NOMO-1 treated with dmso at 0.1 percent for 144 hours (cell line): ENCODE data around the gene EPB41.
"Not testable (repeated sequence)": the region's sequence is repeated elsewhere in the genome, so short reads cannot be mapped to it uniquely, and the experiment has no call there.

Source experiments
- DNase-seq: peaks from one replicate; lab custom pipeline; 2025; ENCODE audit not compliant: unreplicated experiment; lab: John Stamatoyannopoulos, UW

The EPB41 gene

GRCh38 chr1:29043274-29043965 is 129.1 kb downstream of the EPB41 start:
- DNase-seq, result no peak

GRCh38 chr1:29044010-29044409 is 129.6 kb downstream of the EPB41 start:
- no peak for DNase-seq

DNA sequence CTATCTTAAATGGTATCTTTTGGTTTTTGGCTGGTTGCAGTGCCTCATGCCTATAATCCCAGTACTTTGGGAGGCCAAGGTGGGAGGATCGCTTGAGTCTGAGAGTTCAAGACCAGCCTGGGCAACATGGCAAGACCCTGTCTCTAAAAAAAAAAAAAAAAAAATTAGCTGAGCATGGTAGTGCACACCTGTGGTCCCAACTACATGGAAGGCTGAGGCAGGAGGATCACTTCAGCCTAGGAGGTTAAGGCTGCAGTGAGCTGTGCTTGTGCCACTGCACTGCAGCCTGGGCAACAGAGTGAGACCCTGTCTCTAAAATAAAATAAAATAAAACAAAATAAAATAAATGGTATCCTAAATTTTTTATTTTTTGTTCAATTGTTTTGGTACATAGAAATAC is 131.3 kb downstream of the EPB41 start:
- not testable (repeated sequence) for DNase-seq

GRCh38 chr1:29047142-29047541 is 132.8 kb downstream of the EPB41 start:
- DNase-seq, result no peak

DNA sequence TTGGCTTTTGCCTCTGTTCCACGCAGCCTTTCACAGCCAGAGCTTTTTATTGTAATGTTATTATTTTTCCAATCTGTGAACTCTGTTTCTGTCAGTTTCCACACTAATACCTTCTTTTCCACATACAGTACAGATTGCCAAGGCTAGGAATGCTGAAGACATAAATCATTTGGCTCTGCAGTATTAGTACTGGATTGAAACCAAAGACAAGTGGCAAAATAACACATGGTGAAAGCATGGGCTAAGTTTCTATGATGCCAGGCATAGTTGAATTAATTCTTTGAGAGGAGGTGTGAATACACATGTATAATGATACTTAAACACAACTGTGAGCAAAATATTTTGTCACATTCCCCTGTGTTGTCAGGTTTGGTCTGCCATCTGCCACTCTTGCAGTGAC is 135.8 kb downstream of the EPB41 start:
- DNase-seq, result no peak

- no peak for DNase-seq
Measured at GRCh38 chr1:29052100-29052499, 137.7 kb downstream of the EPB41 start.

DNA sequence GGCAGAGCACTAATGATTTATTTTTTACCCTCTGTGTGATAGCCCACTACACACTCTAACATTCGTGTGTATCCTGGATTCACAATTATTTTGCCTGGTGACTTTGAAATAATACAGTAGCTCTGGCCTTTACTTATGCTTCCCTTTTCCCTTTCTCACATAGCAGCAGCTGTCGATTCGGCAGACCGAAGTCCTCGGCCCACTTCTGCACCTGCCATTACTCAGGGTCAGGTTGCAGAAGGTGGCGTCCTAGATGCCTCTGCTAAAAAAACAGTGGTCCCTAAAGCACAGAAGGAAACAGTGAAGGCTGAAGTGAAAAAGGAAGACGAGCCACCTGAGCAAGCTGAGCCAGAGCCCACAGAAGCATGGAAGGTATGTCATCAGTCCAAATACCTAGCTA is 138.6 kb downstream of the EPB41 start:
- no peak for DNase-seq

DNA sequence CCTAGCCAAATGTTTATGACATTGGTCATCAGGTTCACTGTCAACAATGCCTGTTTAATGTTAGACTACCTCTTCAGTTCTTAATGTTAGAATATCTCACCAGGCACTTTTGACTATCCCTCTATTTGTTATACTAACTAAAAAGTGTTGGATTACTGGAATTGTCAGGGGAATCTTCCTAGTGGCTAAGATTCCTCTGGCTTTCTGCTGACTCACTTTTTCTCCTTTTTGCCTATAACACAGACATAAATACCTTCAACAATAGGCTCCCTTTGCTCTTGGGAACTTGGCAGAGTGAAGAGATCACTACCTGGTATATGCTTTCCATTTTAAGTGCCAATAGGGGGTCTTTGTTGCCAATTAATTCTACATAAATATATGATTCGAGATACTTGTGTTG is 140.8 kb downstream of the EPB41 start:
- no peak for DNase-seq

DNA sequence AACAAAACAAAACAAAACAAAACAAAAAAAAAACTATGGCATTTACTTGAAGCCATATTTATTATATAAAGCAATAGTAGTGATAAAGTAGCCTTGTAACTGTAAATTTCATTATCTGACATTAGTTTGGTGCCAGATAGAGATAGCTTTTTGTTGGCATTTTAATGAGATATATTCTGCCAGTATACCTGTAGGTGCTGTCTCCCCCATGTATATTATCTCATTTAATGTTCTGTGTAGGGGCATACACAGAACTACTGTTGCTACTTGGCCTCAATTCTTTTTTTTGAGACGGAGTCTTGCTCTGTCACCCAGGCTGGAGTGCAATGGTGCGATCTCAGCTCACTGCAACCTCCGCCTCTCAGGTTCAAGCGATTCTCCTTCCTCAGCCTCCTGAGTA is 141.9 kb downstream of the EPB41 start:
- no peak for DNase-seq

DNA sequence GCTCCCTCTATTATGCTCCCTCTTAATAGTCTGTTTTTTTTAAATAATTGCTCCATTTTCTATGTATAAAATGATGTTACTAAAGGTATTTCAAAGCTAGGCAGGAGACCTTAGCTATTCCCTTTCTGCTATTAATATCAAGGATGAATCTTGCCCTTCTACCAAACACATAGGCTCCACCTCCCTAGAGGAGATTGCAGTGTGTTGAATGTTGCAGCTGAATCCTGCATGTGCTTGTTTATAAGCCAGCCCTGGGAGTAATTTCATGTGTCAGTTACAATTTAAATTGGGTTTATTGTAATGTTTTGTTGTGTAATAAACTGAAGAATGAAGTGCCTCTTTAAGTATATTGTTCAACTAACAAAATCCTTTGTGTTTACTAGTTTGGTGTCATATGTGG is 143.3 kb downstream of the EPB41 start:
- DNase-seq, result no peak

- DNase-seq, result no peak
Measured at GRCh38 chr1:29062157-29062942, 148.0 kb downstream of the EPB41 start.

DNA sequence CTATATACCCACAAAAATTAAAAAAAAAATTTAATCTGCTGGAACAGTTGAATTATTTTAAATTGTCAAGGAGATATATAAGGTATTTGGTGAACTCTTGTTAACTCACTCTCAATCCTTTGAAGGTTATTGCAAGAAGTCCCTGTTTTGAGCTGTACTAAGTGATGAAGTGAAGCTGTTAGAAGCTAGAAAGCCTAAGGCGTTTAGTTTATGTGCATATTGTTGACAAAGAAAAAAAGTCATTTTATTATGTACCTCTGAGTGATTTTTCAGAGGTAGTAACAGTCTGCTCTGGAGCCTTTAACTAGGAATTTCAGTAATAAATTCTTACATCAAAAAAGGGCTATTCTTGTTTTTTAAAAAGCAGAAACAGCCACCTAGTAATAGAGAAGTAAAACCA is 149.7 kb downstream of the EPB41 start:
- DNase-seq, result no peak

- no peak for DNase-seq
Measured at GRCh38 chr1:29077155-29077554, 162.8 kb downstream of the EPB41 start.

DNA sequence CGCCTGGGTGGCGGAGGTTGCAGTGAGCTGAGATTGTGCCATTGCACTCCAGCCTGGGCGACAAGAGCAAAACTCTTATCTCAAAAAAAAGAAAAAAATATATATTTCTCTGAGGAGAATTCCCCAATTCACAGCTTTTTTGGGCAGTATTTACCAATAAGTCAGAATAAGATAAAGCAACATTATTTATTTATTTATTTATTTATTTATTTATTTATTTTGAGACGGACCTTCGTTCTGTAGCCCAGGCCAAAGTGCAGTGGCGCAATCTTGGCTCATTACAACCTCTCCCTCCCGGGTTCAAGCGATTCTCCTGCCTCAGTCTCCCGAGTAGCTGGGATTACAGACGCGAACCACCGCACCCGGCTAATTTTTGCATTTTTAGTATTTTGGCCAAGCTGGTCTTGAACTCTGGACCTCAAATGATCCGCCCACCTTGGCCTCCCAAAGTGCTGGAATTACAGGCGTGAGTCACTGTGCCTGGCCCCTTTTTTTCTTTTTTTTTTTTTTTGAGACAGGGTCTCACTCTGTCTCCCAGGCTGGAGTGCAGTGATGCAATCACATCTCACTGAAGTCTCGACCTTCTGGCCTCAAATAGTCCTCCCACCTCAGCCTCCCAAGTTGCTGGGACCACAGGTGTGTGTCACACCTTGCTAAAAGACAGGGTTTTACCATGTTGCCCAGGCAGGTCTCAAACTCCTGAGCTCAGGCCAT is 165.7 kb downstream of the EPB41 start:
- not testable (repeated sequence) for DNase-seq

GRCh38 chr1:29081201-29081600 is 166.8 kb downstream of the EPB41 start:
- no peak for DNase-seq

- no peak for DNase-seq
Measured at GRCh38 chr1:29082519-29082918, 168.2 kb downstream of the EPB41 start.

DNA sequence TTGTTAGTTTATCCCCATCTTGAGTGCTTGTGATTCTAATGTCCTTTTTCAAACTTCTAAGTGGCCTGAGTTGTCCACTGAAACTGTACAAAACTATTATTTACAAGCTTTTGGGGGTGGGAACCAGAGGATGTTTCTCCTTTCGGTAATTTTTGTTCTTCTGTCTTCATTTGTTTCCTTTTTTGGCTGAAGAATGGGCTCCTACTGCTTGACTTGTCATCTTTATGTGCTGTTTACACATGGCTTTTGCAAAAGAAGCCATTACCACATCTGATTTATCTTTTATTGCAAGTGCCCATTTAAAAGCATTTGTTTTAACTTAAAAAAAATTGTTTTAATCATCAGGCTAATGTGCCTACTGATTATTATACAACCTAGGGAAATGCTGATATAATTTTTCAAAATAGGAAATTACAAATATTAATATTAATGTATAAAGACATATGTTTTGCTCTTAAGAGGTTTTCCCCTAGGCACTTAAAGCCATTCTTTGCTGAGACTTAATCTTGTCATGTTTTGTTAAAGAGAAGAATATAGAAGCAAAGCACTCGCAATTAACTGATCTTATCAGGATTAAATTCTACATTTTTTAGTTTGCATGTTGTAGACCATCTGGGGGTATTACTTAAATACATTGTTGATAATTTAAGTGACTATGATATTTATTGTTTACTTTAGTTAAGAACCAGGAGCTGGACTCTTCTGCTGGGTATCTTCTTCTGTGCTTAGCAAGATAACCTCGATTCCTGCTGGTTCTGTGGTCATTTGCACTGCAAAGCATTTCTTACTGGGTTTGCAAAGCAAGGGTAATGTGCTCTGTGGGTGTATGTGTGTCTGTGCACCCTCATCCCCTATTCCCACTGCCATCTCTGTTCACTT is 169.2 kb downstream of the EPB41 start:
- DNase-seq, result no peak

- no peak for DNase-seq
Measured at GRCh38 chr1:29084196-29084521, 169.8 kb downstream of the EPB41 start.

DNA sequence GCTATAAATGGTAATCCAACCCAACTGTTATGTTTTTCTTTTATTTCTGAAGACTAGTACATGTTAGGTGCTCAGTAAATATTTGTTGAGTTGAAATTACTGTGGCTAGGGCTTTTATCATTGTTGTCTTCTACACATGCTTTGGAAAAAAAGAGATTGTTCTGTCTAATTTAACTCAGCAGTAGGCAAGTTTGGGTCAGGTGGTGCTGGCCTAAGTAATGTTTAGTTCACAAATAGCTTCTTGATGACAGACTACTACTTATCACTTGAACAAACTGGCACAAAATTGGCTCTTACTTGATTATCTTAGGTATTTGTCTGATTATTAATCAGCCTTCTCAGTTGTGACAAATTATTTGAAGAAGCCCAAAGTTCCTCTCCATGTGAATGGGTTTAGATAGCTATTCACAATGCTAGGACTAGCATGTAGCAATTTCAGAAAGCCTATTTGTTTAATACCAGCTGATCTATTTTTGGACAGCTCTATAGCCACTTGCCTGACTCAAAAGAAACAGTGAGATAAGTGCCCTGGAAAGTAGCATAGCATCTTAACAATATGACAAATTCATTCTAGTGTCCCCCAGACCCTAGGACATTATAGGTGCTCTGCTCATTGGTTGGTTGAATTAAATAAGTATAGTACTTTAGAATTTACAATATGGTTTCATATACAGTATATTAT is 176.7 kb downstream of the EPB41 start:
- DNase-seq, result no peak

DNA sequence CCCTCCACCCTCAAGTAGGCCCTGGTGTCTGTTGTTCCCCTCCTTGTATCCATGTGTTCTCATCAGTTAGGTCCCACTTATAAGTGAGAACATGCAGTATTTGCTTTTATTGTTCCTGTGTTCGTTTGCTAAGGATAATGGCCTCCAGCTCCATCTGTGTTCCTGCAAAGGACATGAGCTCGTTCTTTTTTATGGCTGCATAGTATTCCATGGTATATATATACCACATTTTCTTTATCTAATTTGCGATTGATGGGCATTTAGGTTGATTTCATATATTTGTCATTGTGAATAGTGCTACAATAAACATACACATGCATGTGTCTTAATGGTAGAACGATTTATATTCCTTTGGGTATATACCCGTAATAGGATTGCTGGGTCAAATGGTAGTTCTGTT is 178.3 kb downstream of the EPB41 start:
- DNase-seq, result not testable (repeated sequence)

DNA sequence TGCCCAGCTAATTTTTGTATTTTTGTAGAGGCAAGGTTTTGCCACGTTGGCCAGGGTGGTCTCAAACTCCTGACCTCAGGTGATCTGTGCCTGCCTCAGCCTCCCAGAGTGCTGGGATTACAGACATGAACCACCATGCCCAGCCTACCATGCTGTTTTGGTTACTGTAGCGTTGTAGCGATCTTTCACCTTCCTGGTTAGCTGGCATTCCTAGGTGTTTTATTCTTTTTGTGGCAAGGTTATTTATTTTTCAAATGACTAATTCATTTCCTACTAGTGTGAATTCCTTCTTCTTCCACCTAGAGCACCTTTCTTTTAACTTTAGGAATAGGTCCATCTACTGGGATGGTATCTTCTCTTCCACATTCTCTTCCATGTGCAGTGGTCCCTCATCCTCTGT is 180.1 kb downstream of the EPB41 start:
- DNase-seq, result no peak
